Mesenchymal stem cell (in vitro differentiated cells and primary cell): ENCODE data around the gene TNFRSF1B.

Source experiments
- DNase-seq: peaks from one replicate; pipeline ENCODE4 v3.0.0-alpha.2; 2013
- H2AFZ ChIP-seq: one replicate; pipeline ENCODE4 v1.6.1; 2013; ENCODE audit warnings: low read depth, mild to moderate bottlenecking, control low read depth, inconsistent platforms, low read length, moderate library complexity
- H2AK5ac ChIP-seq: 2 replicates; pipeline ENCODE4 v1.6.1; 2013; ENCODE audit warnings: low read length, moderate library complexity, mild to moderate bottlenecking, inconsistent platforms; ENCODE audit not compliant: severe bottlenecking
- H2BK120ac ChIP-seq: one replicate; pipeline ENCODE4 v1.6.1; 2013; ENCODE audit warnings: low read depth, mild to moderate bottlenecking, inconsistent platforms, low read length, moderate library complexity
- H2BK12ac ChIP-seq, 2 experiments: one replicate each; pipeline ENCODE4 v1.6.1; 2013; ENCODE audit warnings: inconsistent platforms in 2 of 2, low read length in 2 of 2, mild to moderate bottlenecking in 2 of 2, moderate library complexity in 2 of 2, control low read depth in 1 of 2
- H2BK15ac ChIP-seq: one replicate; pipeline ENCODE4 v1.6.1; 2013; ENCODE audit warnings: mild to moderate bottlenecking, low read depth, inconsistent platforms; ENCODE audit not compliant: poor library complexity, severe bottlenecking
- H2BK5ac ChIP-seq: 2 replicates; pipeline ENCODE4 v1.6.1; 2013; ENCODE audit warnings: low read depth, mild to moderate bottlenecking, low read length, control low read depth, inconsistent platforms; ENCODE audit not compliant: poor library complexity, severe bottlenecking
- H3K14ac ChIP-seq, 2 experiments: one replicate each; pipeline ENCODE4 v1.6.1; 2013; ENCODE audit warnings: inconsistent platforms in 2 of 2, low read length in 2 of 2, control low read depth in 1 of 2, mild to moderate bottlenecking in 1 of 2, moderate library complexity in 1 of 2
- H3K18ac ChIP-seq, 2 experiments: one replicate each; pipeline ENCODE4 v1.6.1; 2013; ENCODE audit warnings: inconsistent platforms in 2 of 2, low read length in 2 of 2, control low read depth in 1 of 2, low read depth in 1 of 2, mild to moderate bottlenecking in 1 of 2
- H3K23ac ChIP-seq, 2 experiments: one replicate each; pipeline ENCODE4 v1.6.1; 2013; ENCODE audit warnings: inconsistent platforms in 2 of 2, low read length in 2 of 2, mild to moderate bottlenecking in 2 of 2, moderate library complexity in 2 of 2, control low read depth in 1 of 2
- H3K27ac ChIP-seq: 2 replicates; pipeline ENCODE4 v1.5.1; 2013; ENCODE audit warnings: mild to moderate bottlenecking, moderate library complexity, low read length, control low read depth, inconsistent platforms; ENCODE audit not compliant: poor library complexity, severe bottlenecking
- H3K27me3 ChIP-seq, 2 experiments: 2 replicates each; pipeline versions ENCODE4 v1.6.1 to v1.7.0; 2013; ENCODE audit warnings: low read length in 2 of 2, mild to moderate bottlenecking in 2 of 2, moderate library complexity in 2 of 2, control low read depth in 1 of 2, inconsistent platforms in 1 of 2; ENCODE audit not compliant: control insufficient read depth in 1 of 2, insufficient read depth in 1 of 2
- H3K36me3 ChIP-seq, 2 experiments: 2 replicates each; pipeline versions ENCODE4 v1.6.1 to v1.7.0; 2013; ENCODE audit warnings: low read length in 2 of 2, control low read depth in 1 of 2, inconsistent platforms in 1 of 2, low read depth in 1 of 2, mild to moderate bottlenecking in 1 of 2; ENCODE audit not compliant: insufficient read depth in 2 of 2, control insufficient read depth in 1 of 2
- H3K4ac ChIP-seq, 2 experiments: one replicate each; pipeline ENCODE4 v1.6.1; 2013; ENCODE audit warnings: inconsistent platforms in 2 of 2, low read length in 2 of 2, mild to moderate bottlenecking in 2 of 2, moderate library complexity in 2 of 2, control low read depth in 1 of 2, low read depth in 1 of 2
- H3K4me1 ChIP-seq: 2 replicates; pipeline ENCODE4 v1.6.1; 2013; ENCODE audit warnings: low read depth, low read length, control low read depth; ENCODE audit not compliant: control insufficient read depth, insufficient read depth
- H3K4me2 ChIP-seq: 2 replicates; pipeline ENCODE4 v1.6.1; 2013; ENCODE audit warnings: low read length, mild to moderate bottlenecking, inconsistent platforms; ENCODE audit not compliant: poor library complexity, severe bottlenecking
- H3K4me3 ChIP-seq, 2 experiments: 2 replicates each; pipeline versions ENCODE4 v1.5.1 to v1.7.0; 2013; ENCODE audit warnings: low read length in 2 of 2, mild to moderate bottlenecking in 2 of 2, control low read depth in 1 of 2, low read depth in 1 of 2; ENCODE audit not compliant: insufficient read depth in 1 of 2
- H3K79me1 ChIP-seq: replicated peaks from 2 replicates; pipeline ENCODE4 v1.6.1; 2013; ENCODE audit warnings: mild to moderate bottlenecking, control low read depth, low read length, inconsistent platforms; ENCODE audit not compliant: poor library complexity, severe bottlenecking
- H3K9ac ChIP-seq: 2 replicates; pipeline ENCODE4 v1.7.0; 2013; ENCODE audit warnings: mild to moderate bottlenecking, low read length, moderate library complexity
- H3K9me3 ChIP-seq: 2 replicates; pipeline ENCODE4 v1.7.0; 2013; ENCODE audit warnings: mild to moderate bottlenecking, low read length; ENCODE audit not compliant: control insufficient read depth
- H4K8ac ChIP-seq: one replicate; pipeline ENCODE4 v1.6.1; 2013; ENCODE audit warnings: inconsistent platforms, mild to moderate bottlenecking, low read length, moderate library complexity
- H4K91ac ChIP-seq: one replicate; pipeline ENCODE4 v1.6.1; 2013; ENCODE audit warnings: mild to moderate bottlenecking, low read length, inconsistent platforms
- WGBS: methylation state at CpG from one replicate; pipeline ENCODE4 v1.1.7; 2013; ENCODE audit warnings: mixed read lengths; 5-methylcytosine and 5-hydroxymethylcytosine counted together

TNFRSF1B gene

GRCh38 chr1:12152113-12152891 lies 14.5 kb upstream of the TNFRSF1B start:
- Histone ChIP-seq H3K4me3 (no peak overlapping the region), H3K4ac (peak overlapping the region in 1 of 2 experiments; percentile 91), H3K9ac (no peak overlapping the region), H2BK12ac (peak overlapping the region; percentile 87 to 98), H3K4me2 (no peak overlapping the region), H3K79me1 (no peaks in the 10 kb centered on the region), H2AFZ (no peak overlapping the region), H2BK120ac (peak overlapping the region; percentile 43), H4K8ac (no peak overlapping the region), H4K91ac (peak overlapping the region; percentile 96), H3K27me3 (no peaks in the 10 kb centered on the region), H3K4me1 (peaks cover 13% of the 10 kb centered on the region), H3K14ac (peak overlapping the region in 1 of 2 experiments; percentile 37), H2BK15ac (peak overlapping the region; percentile 77), H2BK5ac (no peak overlapping the region), H3K9me3 (peaks cover 8% of the 10 kb centered on the region), H3K23ac (peak overlapping the region in 1 of 2 experiments; percentile 49), H2AK5ac (no peak overlapping the region), H3K18ac (peak overlapping the region; percentile 86 to 89), H3K36me3 (no peaks in the 10 kb centered on the region), H3K27ac (no peak overlapping the region)
- DNase-seq = no peak
- 97% methylated on average over 7 of the region's 7 CpGs for WGBS

GRCh38 chr1:12153181-12153785 lies 13.5 kb upstream of the TNFRSF1B start:
- Histone ChIP-seq H3K27ac (no peak overlapping the region), H3K23ac (no peak overlapping the region), H3K14ac (peak overlapping the region in 1 of 2 experiments; percentile 86), H3K27me3 (no peaks in the 10 kb centered on the region), H2BK15ac (no peak overlapping the region), H3K4me3 (peak overlapping the region in 1 of 2 experiments; percentile 23), H3K18ac (peak overlapping the region; percentile 86 to 89), H3K36me3 (no peaks in the 10 kb centered on the region), H3K4me2 (no peak overlapping the region), H2AK5ac (no peak overlapping the region), H3K9me3 (peaks cover 8% of the 10 kb centered on the region), H4K91ac (peak overlapping the region; percentile 96), H3K4me1 (peaks cover 11% of the 10 kb centered on the region), H2BK5ac (no peak overlapping the region), H2AFZ (peak overlapping the region; percentile 30), H3K4ac (peak overlapping the region; percentile 67 to 91), H3K79me1 (no peaks in the 10 kb centered on the region), H4K8ac (peak overlapping the region; percentile 95), H2BK120ac (peak overlapping the region; percentile 64), H3K9ac (peak overlapping the region; percentile 59), H2BK12ac (peak overlapping the region; percentile 7 to 98)
- peak; percentile 93 for DNase-seq
- WGBS = 26% methylated on average over 13 of the region's 13 CpGs

- H2BK120ac ChIP-seq = peak overlapping the region; percentile 42
- H3K27me3 ChIP-seq = no peaks in the 10 kb centered on the region
- H3K4me2 ChIP-seq = no peak overlapping the region
- peak overlapping the region; percentile 59 to 85 for H2BK12ac ChIP-seq
- H2BK15ac ChIP-seq = no peak overlapping the region
- no peak overlapping the region for H3K27ac ChIP-seq
- H2AK5ac ChIP-seq = no peak overlapping the region
- H3K4me3 ChIP-seq = no peak overlapping the region
- H3K9ac ChIP-seq = no peak overlapping the region
- no peak overlapping the region for H3K23ac ChIP-seq
- H4K91ac ChIP-seq = peak overlapping the region; percentile 46
- H3K4ac ChIP-seq = no peak overlapping the region
- H3K14ac ChIP-seq = no peak overlapping the region
- no peak overlapping the region for H3K18ac ChIP-seq
- H2BK5ac ChIP-seq = no peak overlapping the region
- peaks cover 17% of the 10 kb centered on the region for H3K4me1 ChIP-seq
- no peaks in the 10 kb centered on the region for H3K79me1 ChIP-seq
- no peak for DNase-seq
- H3K9me3 ChIP-seq = no peaks in the 10 kb centered on the region
- 100% methylated on average over 1 of the region's 2 CpGs for WGBS
- no peak overlapping the region for H2AFZ ChIP-seq
- H3K36me3 ChIP-seq = no peaks in the 10 kb centered on the region
- no peak overlapping the region for H4K8ac ChIP-seq
Observed at GRCh38 chr1:12155328-12155727, 11.5 kb upstream of the TNFRSF1B start.
